ENCODE measurements around the gene PSD4. TPM values are rescaled to one million over a fixed set of nuclear protein-coding genes. Genes with fewer than 3 reads are reported as not detected.

Gene PSD4
- total and polyA plus RNA-seq, 2 of the 8 experiments (the other 6 are each of a cell fraction or from before 2014, with no cell fraction given) = 0.53 to 1.2 TPM

- no peak for TF ChIP-seq GTF2F1 (IDR thresholded peaks at IDR 0.05; ENCODE audit: borderline replicate concordance, low read depth, low read length)
- no peak for TF ChIP-seq ASH2L (IDR thresholded peaks at IDR 0.05; ENCODE audit: low read length)
- TF ChIP-seq MAFK (IDR thresholded peaks at IDR 0.05; ENCODE audit: low read depth, low read length) = no peak
- TF ChIP-seq MAX (IDR thresholded peaks at IDR 0.05) = no peak
- TF ChIP-seq POLR2AphosphoS5 (IDR thresholded peaks at IDR 0.05; ENCODE audit: low read depth, low read length) = no peak
- TF ChIP-seq TCF12 (IDR thresholded peaks at IDR 0.05; ENCODE audit: low read depth, low read length) = no peak
- no peak for TF ChIP-seq RBBP5 (IDR thresholded peaks at IDR 0.05; ENCODE audit: borderline replicate concordance, low read depth, low read length)
- no peak for TF ChIP-seq KDM4A (IDR thresholded peaks at IDR 0.05; ENCODE audit: low read depth, low read length, severe bottlenecking)
- TF ChIP-seq SP2 (IDR thresholded peaks at IDR 0.05; ENCODE audit: low read length) = no peak
- TF ChIP-seq KDM5A (IDR thresholded peaks at IDR 0.05; ENCODE audit: low read length) = no peak
- TF ChIP-seq PHF8 (conservative IDR thresholded peaks at IDR 0.05; ENCODE audit: low read depth, low read length) = no peak
- TF ChIP-seq TEAD4 (IDR thresholded peaks at IDR 0.05; ENCODE audit: low read depth, low read length) = no peak
- Histone ChIP-seq H2BK12ac (ENCODE audit: low read depth, low read length) (no peak overlapping the region), H4K20me1 (replicated peaks in 1 of 2; ENCODE audit: control insufficient read depth in 1 of 2, insufficient read depth in 2 of 2, low read length in 2 of 2) (no peaks in the 10 kb centered on the region), H3K4me3 (ENCODE audit: extremely low read depth in 1 of 4, insufficient read depth in 2 of 4, low read depth in 3 of 4, low read length in 4 of 4) (no peak overlapping the region), H3K18ac (ENCODE audit: extremely low read depth, low read length) (no peak overlapping the region; the same call in 1 of the 2 replicates), H3K79me1 (ENCODE audit: low read depth, low read length) (no peaks in the 10 kb centered on the region), H2BK15ac (ENCODE audit: low read length) (no peak overlapping the region), H3K79me2 (ENCODE audit: control insufficient read depth in 1 of 2, insufficient read depth in 2 of 2, low read length in 2 of 2) (no peaks in the 10 kb centered on the region), H2AK5ac (ENCODE audit: low read depth, low read length) (no peak overlapping the region), H3K36me3 (ENCODE audit: control insufficient read depth in 2 of 4, insufficient read depth in 4 of 4, low read length in 3 of 4) (no peaks in the 10 kb centered on the region), H3K9me3 (ENCODE audit: insufficient read depth in 2 of 2, low read depth in 1 of 2, low read length in 1 of 2) (no peaks in the 10 kb centered on the region), H2BK5ac (ENCODE audit: low read depth, low read length) (no peak overlapping the region), H4K91ac (replicated peaks; ENCODE audit: insufficient read length, low read length) (no peak overlapping the region), H3K27ac (ENCODE audit: low read depth, low read length) (no peak overlapping the region), H3K23ac (ENCODE audit: insufficient read length) (no peak overlapping the region), H4K5ac (ENCODE audit: insufficient read length, low read depth, low read length) (no peak overlapping the region), H2AFZ (ENCODE audit: low read length) (no peak overlapping the region; the same call in 1 of the 2 replicates), H3K14ac (ENCODE audit: insufficient read length) (no peak overlapping the region), H3K4me1 (replicated peaks in 1 of 4; ENCODE audit: control insufficient read depth in 3 of 4, insufficient read depth in 4 of 4, low read length in 3 of 4) (peaks cover 0 to 6% (median 5%) of the 10 kb centered on the region in 4 experiments; a peak in 3 of 7 replicates), H4K8ac (ENCODE audit: extremely low read depth, insufficient read depth, low read length) (no peak overlapping the region), H3K56ac (replicated peaks; ENCODE audit: insufficient read length, low read depth, low read length) (no peak overlapping the region), H2BK120ac (replicated peaks; ENCODE audit: low read depth, low read length) (no peak overlapping the region), H3K4me2 (ENCODE audit: insufficient read depth in 1 of 2, low read depth in 2 of 2, low read length in 2 of 2) (no peak overlapping the region), H3K23me2 (ENCODE audit: low read depth, low read length) (no peaks in the 10 kb centered on the region), H3K4ac (replicated peaks; ENCODE audit: insufficient read length, low read depth, low read length) (no peak overlapping the region), H2BK20ac (ENCODE audit: low read length) (no peak overlapping the region), H3K9ac (replicated peaks in 1 of 4; ENCODE audit: extremely low read depth in 1 of 4, low read depth in 3 of 4, low read length in 3 of 4) (no peak overlapping the region), H3K27me3 (replicated peaks in 1 of 4; ENCODE audit: control insufficient read depth in 3 of 4, extremely low read depth in 1 of 4, insufficient read depth in 3 of 4, low read length in 3 of 4) (peaks cover 0 to 3% (median 0%) of the 10 kb centered on the region in 4 experiments; a peak in 1 of 7 replicates)
- 92% methylated on average over 2 of the region's 2 CpGs; no CpG with 5 or more reads in 1 of the 2 experiments for WGBS, 2 experiments (ENCODE audit: extremely low coverage in 1 of 2, insufficient coverage in 1 of 2, insufficient read length in 1 of 2, insufficient replicate concordance in 2 of 2, low coverage in 1 of 2, low lambda C conversion rate in 2 of 2, missing lambda C conversion rate in 1 of 2)
- POLR2A ChIA-PET (ENCODE audit: partially characterized antibody) = interaction anchor here (1.2 to 1.5 kb wide), 2 partner anchors 22 to 32 kb away, joined by 4 to 5 read pairs; no protein-coding TSS in a partner anchor
- CTCF ChIA-PET (ENCODE audit: partially characterized antibody) = interaction anchor here (1.3 to 3.5 kb wide), 2 partner anchors 16 to 34 kb away, joined by 4 to 14 read pairs; no protein-coding TSS in a partner anchor
- no peak for FAIRE-seq
- no peak for DNase-seq (ENCODE audit: low read depth in 1 of 2, low spot score in 2 of 2)
These were observed 41.3 kb downstream of the PSD4 start for GRCh38 chr2:113215056-113215455.
